Activated CD8-positive, alpha-beta memory T cell treated with anti-CD3 and anti-CD28 coated beads, Interleukin-2, amount 50 U/mL, for 4 hours (primary cell): ENCODE measurements around the gene TMEM150A.
A peak's percentile ranks its signal among the peaks of the same experiment; 100 is the strongest.
"Not testable (repeated sequence)": the region's sequence is repeated elsewhere in the genome, so short reads cannot be mapped to it uniquely, and the experiment has no call there.

ENCODE experiments used
- DNase-seq: peaks from one replicate; pipeline ENCODE4 v3.0.0-alpha.2; 2020

TMEM150A gene

DNA sequence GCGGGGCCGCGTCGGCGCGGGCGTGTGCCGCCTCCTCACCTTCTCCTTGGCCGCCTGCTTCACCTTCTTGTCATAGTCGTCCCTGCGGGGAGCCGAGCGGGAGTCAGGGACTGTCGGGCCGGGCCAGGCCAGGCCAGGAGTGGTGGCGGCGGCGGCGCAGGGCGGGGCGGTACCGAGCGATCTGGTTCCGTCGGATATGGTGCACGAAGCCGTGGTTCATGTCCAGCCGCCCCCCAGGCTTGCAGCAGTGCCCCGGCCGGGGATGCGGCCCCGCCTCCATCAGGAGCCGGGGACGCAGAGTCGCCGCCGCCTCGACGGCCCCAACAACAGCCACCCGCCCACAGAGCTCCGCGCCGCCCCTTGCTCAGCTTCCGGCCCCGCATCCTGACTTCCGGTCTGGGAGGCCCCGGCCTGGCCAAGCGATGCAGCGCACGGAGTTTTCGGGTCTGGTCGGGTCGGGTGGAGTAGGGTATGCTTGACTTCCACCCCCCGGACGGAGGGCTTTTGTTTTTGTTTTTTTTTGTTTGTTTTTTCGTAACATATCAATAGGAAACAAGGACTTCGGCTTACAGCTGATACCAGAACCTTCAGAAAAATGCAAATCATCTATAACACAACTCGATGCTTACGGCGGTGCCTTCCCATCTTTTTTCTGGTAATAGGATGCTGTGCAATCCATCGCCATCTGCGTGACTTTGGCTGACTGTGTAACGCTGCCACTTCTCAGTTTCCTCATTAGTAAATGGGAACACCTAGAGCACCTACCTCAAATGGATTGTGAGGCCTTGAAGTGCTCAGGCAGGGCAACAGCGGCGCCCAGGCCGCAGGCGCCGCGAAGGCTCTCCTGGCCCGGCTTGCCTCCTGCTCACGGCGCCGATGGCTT lies 9.4 kb upstream of the TMEM150A start, which contains the start of gene C2orf68:
TSS of gene C2orf68 (minus strand) at position 362 of the 883 bp plus-strand sequence. CDS start at position 280, 82 bp downstream.
- peak; percentile 81 for DNase-seq

DNA sequence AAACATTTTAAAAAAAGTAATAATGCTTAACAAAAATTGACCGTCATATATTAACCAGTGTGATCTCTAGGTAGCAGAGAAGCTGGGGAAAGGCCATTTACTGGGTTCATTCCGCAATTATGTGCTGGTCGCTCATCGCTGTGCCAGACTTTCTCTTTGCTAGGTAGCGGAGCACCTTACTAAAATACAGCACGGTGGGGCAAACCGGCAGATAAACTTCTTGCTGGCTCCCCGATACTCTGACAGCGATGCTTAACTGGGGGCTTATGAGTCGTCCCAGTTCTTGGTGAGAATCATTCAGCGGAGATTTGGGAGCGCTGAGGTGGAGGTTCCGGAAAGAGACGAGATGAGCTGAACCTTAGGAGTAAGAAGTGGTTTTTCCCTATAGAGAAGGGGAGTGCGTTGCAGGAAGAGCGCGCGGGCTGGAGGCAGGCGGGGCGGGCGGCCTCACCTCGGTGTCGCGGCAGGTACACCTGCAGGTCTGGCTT lies 8.8 kb upstream of the TMEM150A start:
- DNase-seq, result no peak

DNA sequence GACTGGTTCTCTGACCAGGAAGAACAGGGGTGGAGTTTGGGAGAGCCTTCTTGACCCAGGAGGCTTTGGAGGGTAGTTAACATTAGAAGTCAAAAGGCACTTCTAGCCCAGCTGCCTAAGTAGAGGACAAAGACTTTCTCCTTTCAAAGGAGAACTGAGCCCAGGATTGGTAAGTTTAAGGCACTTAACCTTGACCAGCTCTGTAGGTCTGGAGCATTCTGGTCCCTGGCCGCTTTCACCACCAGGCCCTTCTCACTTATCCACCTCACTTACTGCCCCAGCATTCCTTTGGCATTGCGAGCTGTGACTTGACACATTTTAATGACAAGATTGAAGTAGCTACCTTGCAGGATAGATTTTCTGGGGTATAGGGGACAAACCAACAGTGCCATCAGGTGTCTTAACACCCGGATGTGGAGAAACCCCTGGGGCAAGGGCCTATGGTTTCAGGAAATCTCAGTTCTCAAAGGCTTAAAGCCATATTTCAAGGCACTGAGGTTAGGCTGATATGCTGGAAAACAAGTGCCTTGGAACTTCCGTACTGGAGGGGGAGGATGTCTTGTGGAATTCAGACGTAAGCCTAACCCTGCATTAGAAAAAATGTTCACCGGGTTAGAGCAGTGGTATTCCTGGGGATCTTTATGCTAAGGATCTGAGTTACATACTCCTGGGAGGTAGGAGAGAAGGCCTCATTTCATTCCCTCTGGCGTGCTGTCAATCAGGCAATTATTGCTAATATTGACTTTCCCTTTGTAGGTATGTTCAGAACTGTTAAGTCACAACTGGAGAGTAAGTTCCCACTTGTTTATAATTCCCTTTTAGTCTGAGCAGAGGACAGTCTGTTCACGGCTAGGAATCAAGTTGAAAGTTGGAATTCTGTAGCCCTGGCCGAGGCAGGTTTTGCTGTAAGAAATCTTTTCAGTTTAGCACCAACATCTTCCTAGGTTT lies 5.0 kb upstream of the TMEM150A start:
- DNase-seq, result no peak

DNA sequence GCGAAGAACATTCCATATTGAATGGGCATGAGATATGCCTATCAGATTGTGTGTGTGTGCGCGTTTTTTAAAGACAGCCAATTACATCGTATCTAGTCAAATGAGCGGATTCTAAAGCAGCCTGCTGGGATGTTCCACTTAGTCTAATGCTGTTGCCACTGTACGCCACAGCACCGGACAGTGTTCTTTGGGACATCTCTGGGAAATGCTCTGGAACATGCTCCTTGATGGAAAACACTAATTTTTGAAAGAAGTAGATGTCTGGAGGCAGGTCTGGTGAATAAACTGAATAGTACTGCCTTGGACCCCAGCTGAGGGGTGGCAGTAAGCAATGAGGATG lies 3.6 kb upstream of the TMEM150A start:
- no peak for DNase-seq

DNA sequence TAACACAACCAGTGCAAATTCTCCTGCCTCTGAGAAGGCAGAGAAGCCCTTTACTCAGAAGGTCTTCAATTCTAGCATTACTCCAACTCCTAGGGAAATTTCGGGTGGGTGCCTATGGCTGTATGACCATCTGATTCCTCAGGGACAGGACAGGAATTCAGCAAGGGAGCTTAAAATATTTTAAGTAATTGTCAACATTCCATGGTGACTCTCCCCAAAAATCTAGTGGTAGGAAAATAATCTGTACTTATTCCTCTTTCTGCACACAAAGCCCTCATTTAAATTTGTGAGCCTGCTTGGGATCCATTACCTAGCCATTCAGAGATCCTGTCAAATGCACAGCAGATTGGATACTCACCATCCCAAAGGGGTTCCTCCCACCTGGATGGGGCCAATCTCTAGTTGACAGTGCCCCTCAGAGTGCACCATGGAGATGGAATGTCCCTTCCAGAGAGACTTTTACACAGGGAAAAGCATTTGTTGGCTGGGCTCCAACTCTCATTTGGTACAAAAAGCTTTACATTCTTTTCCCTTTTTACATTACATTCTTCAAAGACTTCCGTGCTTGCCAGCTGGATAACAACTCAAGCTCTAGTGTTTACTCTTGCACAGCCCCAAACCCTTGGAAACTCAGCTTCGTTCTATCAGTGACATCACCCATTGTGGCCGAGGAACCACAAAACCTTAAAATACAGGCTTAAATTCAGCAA lies 3.1 kb upstream of the TMEM150A start:
- no peak for DNase-seq

DNA sequence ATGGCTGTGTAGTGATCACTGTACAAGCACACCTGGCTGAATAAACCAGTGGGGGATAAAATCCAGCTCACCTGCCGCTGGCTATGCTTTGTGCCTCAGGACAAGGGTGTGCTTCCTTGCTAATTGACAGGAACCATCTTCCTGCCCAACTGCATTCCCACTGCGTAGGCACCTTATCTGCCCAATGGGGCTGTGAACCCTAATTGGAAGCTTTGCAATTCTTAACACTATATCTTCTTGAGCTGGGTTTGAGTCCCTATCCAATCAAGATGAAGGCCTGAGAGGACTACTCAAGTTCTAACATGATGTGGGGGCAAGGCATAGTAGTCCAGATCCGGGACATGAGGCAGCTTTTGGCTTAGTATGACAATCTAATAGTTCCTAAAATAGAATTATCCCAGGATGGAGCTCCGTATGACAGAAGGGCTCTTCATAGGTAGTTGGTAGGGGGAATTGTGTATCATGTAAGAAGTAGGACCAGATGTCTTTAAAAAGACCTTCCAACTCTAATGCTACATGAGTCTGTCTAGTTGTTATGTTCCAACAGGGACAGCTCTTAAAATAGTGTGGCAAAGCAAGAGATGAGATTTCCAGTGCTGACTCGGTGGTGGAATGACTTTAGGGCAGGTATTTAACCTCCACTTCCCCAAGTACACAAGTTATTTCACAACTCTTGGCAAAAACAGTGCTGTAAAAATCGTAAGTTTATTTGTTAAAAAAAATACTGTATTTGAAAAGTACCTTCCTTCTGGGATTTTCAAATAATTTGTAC lies 2.3 kb upstream of the TMEM150A start:
- no peak for DNase-seq

DNA sequence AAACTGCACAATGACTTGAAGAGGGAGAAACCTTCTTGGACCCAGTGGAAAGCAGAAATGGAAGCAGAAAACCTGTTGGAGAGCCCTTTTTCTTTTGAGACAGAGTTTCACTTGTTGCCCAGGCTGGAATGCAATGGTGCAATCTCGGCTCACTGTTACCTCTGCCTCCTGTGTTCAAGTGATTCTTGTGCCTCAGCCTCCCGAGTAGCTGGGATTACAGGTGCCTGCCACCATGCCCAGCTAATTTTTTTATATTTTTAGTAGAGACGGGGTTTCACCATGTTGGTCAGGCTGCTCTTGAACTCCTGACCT lies 1.6 kb upstream of the TMEM150A start:
- not testable (repeated sequence) for DNase-seq

DNA sequence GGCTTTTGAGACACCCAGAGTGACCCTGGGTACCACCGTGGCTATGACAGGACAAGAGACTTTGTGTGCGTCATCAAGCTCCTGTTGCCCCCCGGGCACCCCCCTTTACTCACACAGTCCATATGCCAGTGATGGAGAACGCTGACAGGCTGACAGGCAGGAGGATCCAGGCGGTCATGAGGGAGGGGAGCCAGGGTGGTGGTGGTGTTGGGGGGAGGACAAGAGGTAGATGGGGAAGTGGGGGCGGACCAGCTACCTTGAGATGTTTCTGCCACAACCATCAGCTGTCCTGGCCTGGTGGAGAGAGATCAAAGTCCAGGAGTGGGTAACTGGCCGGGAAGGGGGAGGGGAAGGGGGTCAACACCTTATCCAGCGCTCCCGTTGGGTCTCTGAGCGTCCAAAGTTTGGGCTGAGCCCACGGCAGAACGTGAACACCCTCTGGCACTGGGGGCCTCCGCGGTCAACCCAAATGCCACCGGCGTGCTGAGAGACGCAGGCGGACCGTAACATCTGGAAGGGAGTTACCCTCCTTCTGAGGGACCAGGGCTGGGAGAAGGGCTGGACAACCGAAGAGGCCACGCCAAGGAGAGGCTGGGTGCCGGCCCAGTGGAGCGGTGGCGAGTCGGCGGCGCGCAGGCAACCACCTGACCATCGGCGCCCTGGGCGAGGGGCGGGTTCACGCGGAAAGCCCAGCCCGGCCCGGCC lies 575 bp downstream of the TMEM150A start:
- DNase-seq, result no peak

DNA sequence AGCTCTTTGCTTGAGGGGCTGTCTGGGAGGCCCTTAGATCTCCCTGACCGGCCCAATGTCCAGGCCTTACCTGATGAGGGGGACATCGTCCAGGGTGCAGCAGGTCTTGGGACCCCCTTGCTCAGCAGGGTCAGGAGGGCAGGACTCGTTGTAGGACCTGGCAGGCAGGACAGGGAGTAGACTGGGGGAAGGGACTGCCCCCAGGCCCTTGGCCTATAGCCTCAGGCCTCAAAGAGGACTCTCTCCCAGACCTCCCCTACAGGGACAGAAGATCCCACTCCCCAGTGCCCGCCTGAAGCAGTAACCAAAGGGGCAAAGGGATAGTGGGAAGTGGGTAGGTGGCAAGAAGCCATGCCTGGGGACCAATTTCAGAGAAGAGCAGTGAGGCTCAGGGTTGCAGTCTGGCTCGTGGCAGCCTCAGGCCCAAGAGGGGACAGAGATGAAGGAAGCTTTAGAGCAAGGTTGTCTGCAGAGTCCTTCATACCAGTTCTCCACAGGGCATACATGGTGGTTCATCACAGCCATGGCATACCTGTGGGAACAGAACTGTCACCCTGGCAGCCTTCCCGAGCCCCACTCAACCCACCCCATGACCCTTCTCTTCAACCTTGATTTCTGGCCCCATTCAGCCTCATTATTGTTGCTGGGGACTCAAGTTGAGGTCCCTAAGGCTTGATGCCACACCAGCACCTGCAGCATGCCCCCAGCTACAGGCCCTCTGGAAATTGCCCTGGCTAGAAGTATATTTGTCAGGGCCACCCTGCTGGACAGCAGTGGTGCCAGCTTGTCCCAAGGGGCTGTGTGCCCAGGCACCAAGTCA lies 1.3 kb downstream of the TMEM150A start:
- no peak for DNase-seq

DNA sequence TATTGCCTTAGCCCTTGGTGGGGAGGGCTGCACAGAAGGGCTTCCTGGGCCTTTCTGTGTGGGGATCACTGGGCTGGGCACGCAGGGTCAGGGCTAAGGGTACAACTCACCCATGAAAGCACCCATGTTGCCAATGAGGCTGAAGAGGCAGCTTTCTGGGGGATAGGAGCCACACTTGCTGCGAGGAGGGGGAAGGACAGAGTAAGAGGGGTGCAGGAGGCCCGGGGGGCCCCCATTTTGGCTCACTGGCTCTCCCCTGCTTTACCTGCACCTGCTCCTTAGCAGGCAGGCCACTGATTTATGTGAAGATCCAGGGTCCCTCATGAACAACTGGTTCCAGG lies 2.3 kb downstream of the TMEM150A start:
- no peak for DNase-seq

DNA sequence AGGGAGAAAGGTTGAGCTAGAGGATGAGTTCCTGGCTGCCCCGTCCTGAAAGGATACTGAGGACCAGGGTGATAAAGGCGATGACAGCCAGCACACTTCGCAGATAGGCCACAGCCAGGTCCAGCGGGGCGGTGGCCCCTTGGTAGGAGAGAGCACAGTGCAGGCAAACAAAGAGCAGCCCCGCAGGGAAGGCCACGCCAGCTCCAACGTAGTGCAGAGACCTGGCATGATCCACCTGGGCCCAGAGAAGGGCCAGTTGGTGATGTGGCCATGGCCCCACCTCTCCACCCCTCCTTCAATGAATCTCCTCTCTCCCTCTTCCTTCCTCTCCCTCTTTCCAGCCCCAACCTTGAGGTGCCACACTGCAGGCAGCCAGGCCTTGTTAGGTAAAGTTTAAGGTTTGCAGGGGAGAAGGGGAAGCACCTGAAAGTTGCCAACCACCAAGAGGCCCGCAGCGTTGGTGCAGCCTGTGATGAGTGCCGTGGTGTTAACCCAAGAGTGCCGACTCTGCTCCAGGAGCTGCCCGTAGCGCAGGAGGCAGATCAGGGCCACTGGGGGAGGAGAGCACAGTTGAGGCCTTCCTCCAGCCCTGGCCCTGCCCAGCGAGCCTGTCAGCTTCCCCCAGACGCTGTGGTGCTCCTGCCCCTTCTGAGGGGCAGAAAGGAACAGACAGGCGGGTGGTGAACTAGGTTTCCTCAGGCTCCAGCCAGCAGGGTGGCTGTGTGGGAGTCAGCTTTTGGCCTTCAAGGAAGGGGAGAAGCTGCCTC lies 2.8 kb downstream of the TMEM150A start:
- no peak for DNase-seq

DNA sequence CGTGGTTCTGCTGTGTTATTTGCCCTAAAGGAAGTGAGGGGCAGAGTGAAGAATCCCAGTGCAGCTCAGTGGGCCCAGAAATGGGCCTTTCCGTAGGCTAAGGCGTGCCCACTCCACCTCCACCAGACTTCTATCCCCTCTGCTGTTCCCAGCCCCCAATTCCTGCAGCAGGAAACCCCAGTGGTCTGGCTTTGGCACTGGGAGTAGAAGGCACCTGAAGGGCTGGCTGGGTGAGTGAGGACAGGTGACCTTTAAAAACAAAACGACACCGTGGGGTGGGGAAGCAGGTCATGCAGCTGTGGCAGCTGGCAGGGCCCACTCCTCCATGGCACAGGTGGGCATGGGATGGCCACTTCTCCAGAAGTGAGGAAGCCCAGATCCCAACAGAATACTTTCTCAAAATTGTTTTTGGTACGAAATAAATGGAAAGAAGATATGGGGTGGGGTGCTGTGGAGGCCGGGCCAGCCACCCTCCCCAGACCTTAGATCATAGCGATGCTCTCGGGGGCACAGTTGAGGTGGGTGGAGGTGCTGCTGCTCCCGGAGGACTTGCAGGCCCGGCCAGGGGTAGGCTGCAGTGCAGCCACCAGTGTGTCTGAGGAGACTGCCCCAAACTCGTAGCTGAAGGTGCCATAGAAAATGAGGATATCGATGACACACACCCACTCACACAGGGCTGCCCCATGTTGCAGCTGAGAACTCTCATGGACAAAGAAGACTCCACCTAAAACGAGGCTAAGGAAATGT lies 3.7 kb downstream of the TMEM150A start:
- no peak for DNase-seq

DNA sequence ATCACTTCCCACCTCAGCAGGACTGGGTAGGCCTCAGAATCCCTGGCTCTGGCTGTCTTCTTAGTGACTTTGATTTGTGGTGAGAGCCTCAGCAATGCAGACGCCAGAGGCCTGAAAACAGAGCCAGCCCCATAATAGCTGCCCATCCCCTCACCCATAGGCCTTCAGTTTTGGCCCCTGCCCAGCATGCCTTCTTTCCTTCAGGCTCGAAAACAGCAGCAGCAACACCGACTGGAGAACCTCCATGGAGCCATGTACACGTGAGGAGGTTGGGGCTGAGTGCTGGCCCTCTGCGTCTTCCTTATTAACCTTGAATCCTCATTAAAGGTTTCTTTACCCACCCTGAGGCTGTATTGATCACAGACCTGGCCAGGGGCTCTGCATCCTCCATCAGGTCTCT lies 5.3 kb downstream of the TMEM150A start:
- no peak for DNase-seq

DNA sequence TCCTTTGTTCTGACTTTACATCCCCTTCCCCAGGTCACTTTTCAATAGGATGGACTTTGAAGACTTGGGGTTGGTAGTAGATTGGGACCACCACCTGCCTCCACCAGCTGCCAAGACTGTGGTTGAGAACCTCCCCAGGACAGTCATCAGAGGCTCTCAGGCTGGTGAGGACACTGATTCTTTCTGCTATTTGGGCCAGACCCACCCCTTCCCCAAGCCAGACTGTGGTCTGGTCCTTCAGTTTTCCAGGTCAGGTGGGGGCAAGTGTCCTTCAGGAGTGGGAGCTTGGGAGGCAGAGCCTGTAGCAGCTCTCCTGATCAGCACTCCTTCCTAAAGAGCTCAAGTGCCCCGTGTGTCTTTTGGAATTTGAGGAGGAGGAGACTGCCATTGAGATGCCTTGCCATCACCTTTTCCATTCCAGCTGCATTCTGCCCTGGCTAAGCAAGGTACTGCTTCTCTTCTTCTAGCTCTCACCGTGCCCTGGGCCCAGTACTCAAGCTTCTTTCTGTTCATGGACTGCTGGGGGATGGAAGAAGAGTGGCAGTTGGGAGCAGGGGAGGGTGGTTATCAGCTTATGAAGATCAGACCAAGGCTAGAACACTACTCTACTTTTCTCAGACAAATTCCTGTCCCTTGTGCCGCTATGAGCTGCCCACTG lies 5.9 kb downstream of the TMEM150A start:
- DNase-seq, result no peak

DNA sequence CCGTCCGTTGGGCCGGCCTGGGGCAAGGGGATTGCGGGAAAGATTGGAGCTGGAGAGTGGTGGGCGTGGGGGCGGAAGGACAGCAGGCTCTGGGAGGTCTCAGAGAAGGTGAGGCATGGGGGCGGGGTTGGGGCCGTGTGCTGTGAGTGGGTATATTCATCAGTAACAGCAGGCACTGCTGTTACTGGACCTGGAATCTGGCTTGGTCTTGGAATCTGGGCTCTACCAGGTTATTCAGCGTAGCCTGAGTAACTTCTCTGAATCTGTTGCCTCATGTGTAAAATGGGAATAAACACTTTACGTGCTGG lies 6.5 kb downstream of the TMEM150A start:
- no peak for DNase-seq

DNA sequence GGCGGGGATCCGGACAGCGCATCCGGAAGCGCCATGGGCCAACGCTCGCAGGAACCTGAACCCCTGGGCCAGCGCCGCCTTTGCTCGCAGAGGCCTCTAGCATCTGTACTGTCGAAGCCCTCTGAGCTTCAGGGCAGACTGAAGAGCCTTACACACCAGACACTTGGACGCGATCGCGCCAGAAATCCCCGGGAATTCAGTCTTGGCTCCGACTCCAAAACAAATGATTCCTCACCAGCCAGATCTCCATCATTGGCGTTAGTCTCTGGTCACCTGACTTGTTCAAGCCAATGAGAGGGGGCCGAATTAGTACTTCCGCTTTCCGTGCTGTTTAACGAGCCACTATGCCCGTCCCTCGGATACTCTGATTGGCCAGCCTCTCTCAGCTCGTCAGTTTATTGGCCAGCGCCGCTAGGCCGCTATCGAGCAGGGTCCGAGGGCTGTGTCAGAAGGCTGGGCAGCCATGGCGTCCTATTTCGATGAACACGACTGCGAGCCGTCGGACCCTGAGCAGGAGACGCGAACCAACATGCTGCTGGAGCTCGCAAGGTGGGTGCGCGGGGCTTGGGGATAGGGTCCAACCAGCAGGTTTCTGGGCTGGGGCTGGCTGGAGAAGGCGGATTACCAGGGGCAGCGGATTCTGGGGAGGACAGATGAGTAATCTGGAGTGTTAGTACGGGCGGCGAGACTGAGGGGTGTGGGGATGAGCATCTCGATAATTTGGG lies 7.0 kb downstream of the TMEM150A start, which contains the start of gene RNF181:
TSS of gene RNF181 (plus strand) at position 445 of the 725 bp plus-strand sequence. CDS start at position 464, 19 bp downstream.
- DNase-seq, result peak; percentile 84

DNA sequence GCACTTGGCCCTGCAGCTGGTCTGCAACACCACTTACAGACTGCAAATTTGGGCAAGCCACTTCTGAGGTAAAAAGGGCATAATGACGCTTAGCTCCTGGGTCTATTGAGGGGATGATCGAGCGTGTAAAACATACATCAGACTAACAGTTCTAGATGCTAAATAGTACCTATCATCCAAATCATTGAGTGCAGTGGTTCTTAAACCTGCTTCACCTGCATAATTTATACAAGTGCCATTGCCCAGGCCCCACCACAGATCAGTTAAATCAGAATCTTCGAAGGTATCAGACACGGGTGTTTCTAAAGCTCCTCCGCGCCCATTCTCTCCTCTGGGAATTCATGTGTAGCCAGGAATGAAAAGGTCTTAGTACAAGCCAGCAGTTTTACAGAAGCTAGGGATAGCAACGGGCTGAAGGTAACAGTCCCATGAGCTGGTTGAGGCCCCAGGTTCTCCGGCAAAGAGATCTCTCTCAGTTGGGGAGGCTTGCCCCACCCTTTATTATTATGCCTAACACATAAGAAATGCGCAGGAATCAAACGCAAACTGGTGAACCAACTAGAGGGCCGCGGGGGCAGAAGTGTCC lies 7.7 kb downstream of the TMEM150A start:
- no peak for DNase-seq

DNA sequence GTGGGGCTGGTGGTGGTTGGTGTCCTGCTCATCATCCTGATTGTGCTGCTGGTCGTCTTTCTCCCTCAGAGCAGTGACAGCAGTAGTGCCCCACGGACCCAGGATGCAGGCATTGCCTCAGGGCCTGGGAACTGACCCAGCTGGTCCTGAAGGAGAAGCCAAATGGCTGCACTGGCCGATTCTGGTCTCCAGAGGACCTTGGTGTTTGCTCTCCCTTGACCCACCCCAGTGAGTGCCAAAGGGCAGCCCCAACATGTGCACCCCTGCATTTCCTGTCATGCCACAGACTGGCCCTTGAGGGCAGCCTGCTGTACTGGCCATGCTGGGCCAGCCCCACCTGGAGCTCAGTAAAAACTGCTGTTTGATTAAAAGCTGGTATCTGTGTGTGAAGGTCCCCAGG lies 9.5 kb downstream of the TMEM150A start:
- DNase-seq, result no peak
